ENCODE data around the gene ZNF354B.
A peak's percentile ranks its signal among the peaks of the same experiment; 100 is the strongest.

The ZNF354B gene

GRCh38 chr5:178883815-178884430 is 24.2 kb downstream of the ZNF354B start:
- DNase-seq: no peak

- peak in 1 of 5 experiments; percentile 22 for DNase-seq
Observed at GRCh38 chr5:178895615-178896571, 36.1 kb downstream of the ZNF354B start, which contains the start of gene ZFP2. TSS of gene ZFP2 (plus strand) at chr5:178895913. CDS start at chr5:178931314, 35,401 bp downstream.

- no peak for DNase-seq
Observed at GRCh38 chr5:178899289-178899688, 39.5 kb downstream of the ZNF354B start.

- DNase-seq: no peak
Observed at GRCh38 chr5:178902849-178903248, 43.1 kb downstream of the ZNF354B start.

GRCh38 chr5:178931846-178932760 is 72.3 kb downstream of the ZNF354B start:
- no peak for DNase-seq
